ENCODE results near the gene TGFBR2.

TGFBR2 gene

GRCh38 chr3:30719536-30719935 lies 113.1 kb downstream of the TGFBR2 start:
- no peak for DNase-seq (ENCODE audit: low spot score)

- DNase-seq (ENCODE audit: low spot score), result no peak
These were observed 114.3 kb downstream of the TGFBR2 start for GRCh38 chr3:30720586-30721313.

- DNase-seq (ENCODE audit: low spot score), result no peak
These were observed 114.9 kb downstream of the TGFBR2 start for GRCh38 chr3:30721314-30721634.

- no peak for DNase-seq (ENCODE audit: low spot score)
These were observed 116.8 kb downstream of the TGFBR2 start for GRCh38 chr3:30723211-30723610.

GRCh38 chr3:30724863-30725262 lies 118.5 kb downstream of the TGFBR2 start:
- DNase-seq (ENCODE audit: low spot score), result no peak

GRCh38 chr3:30728143-30728542 lies 121.7 kb downstream of the TGFBR2 start:
- DNase-seq (ENCODE audit: low spot score), result no peak

- DNase-seq (ENCODE audit: low spot score), result no peak
These were observed 123.1 kb downstream of the TGFBR2 start for GRCh38 chr3:30729512-30729911.

GRCh38 chr3:30729936-30730335 lies 123.5 kb downstream of the TGFBR2 start:
- DNase-seq (ENCODE audit: low spot score), result no peak

GRCh38 chr3:30730967-30731366 lies 124.6 kb downstream of the TGFBR2 start:
- no peak for DNase-seq (ENCODE audit: low spot score)

GRCh38 chr3:30733209-30733608 lies 126.8 kb downstream of the TGFBR2 start:
- DNase-seq (ENCODE audit: low spot score), result no peak

- no peak for DNase-seq (ENCODE audit: low spot score)
These were observed 127.3 kb downstream of the TGFBR2 start for GRCh38 chr3:30733696-30734095.

- DNase-seq (ENCODE audit: low spot score), result no peak
These were observed 131.5 kb downstream of the TGFBR2 start for GRCh38 chr3:30737743-30738499.

- no peak for DNase-seq (ENCODE audit: low spot score)
These were observed 132.2 kb downstream of the TGFBR2 start for GRCh38 chr3:30738605-30739004.

- no peak for DNase-seq (ENCODE audit: low spot score)
These were observed 135.5 kb downstream of the TGFBR2 start for GRCh38 chr3:30741889-30742288.

- no peak for DNase-seq (ENCODE audit: low spot score)
These were observed 136.6 kb downstream of the TGFBR2 start for GRCh38 chr3:30742796-30743619.
